WTC11 (cell line): ENCODE results near the gene PKP1. TPM values are rescaled to one million over a fixed set of nuclear protein-coding genes. Genes with fewer than 3 reads are reported as not detected.

Experiments used
- ATAC-seq: fragments of 200-7000 bp; cut with Tn5 transposase; 2 replicates; pipeline ENCODE4 v1.10.0; 2021; ENCODE audit warnings: mild to moderate bottlenecking, moderate library complexity
- CTCF ChIA-PET: fragments of 300-600 bp; sonication (Branson Sonifier 250); formaldehyde crosslinking; loops from one replicate; lab custom pipeline; 2021; ENCODE audit warnings: antibody characterized with exemption; lab: Charles Lee
- POLR2A ChIA-PET: fragments of 350-600 bp; sonication (Branson Sonifier 250); formaldehyde crosslinking; loops from one replicate; lab custom pipeline; 2021; ENCODE audit warnings: antibody characterized with exemption; lab: Charles Lee
- DNase-seq: peaks from one replicate; pipeline ENCODE4 v3.0.0; 2021; ENCODE audit warnings: low spot score
- H3K27ac Mint-ChIP-seq: 2 replicates; pipeline ENCODE4 v1.8.0; 2021; ENCODE audit warnings: mixed read lengths
- H3K27me3 Mint-ChIP-seq: 2 replicates; pipeline ENCODE4 v1.8.0; 2021; ENCODE audit warnings: low read depth, mild to moderate bottlenecking, moderate library complexity, mixed read lengths
- H3K36me3 Mint-ChIP-seq: 2 replicates; pipeline ENCODE4 v1.8.0; 2021; ENCODE audit warnings: mixed read lengths
- H3K4me1 Mint-ChIP-seq: 2 replicates; pipeline ENCODE4 v1.8.0; 2022; ENCODE audit warnings: mixed read lengths
- H3K4me3 Mint-ChIP-seq: 2 replicates; pipeline ENCODE4 v1.8.0; 2021; ENCODE audit warnings: mild to moderate bottlenecking, moderate library complexity, mixed read lengths
- H3K9me3 Mint-ChIP-seq: 2 replicates; pipeline ENCODE4 v1.8.0; 2021; ENCODE audit warnings: mixed read lengths
- CDX4 ChIP-seq: fragments of 250-450 bp; sonication (Bioruptor Pico); IDR thresholded peaks from 2 replicates; pipeline ENCODE4 v1.9.0; 2021; ENCODE audit warnings: moderate library complexity, mild to moderate bottlenecking, inconsistent platforms, borderline replicate concordance
- CREB1 ChIP-seq: sonication (generic); formaldehyde crosslinking; IDR thresholded peaks from 2 replicates; pipeline ENCODE4 v1.8.0; 2023; ENCODE audit warnings: mild to moderate bottlenecking, missing genetic modification reagents
- FOXJ3 ChIP-seq: sonication (generic); formaldehyde crosslinking; IDR thresholded peaks from 2 replicates; pipeline ENCODE4 v1.9.0; 2021; ENCODE audit warnings: missing genetic modification reagents, mild to moderate bottlenecking, borderline replicate concordance
- MAX ChIP-seq: sonication (generic); formaldehyde crosslinking; IDR thresholded peaks from 2 replicates; pipeline ENCODE4 v1.8.0; 2022; ENCODE audit warnings: mild to moderate bottlenecking, missing genetic modification reagents
- MLX ChIP-seq: sonication (generic); formaldehyde crosslinking; IDR thresholded peaks from 2 replicates; pipeline ENCODE4 v1.8.1; 2023; ENCODE audit warnings: mild to moderate bottlenecking, missing genetic modification reagents, moderate library complexity
- MXD4 ChIP-seq: fragments of 250-450 bp; sonication (Bioruptor Pico); IDR thresholded peaks from 2 replicates; pipeline ENCODE4 v1.8.0; 2021; ENCODE audit warnings: mild to moderate bottlenecking, moderate library complexity, borderline replicate concordance
- MYBL2 ChIP-seq: sonication (generic); formaldehyde crosslinking; IDR thresholded peaks from 2 replicates; pipeline ENCODE4 v1.8.1; 2023; ENCODE audit warnings: mild to moderate bottlenecking, moderate library complexity, missing genetic modification reagents
- NR1H2 ChIP-seq: sonication (generic); formaldehyde crosslinking; IDR thresholded peaks from 2 replicates; pipeline ENCODE4 v1.9.0; 2021; ENCODE audit warnings: mild to moderate bottlenecking, moderate library complexity, missing genetic modification reagents
- RELA ChIP-seq: sonication (generic); formaldehyde crosslinking; IDR thresholded peaks from 2 replicates; pipeline ENCODE4 v1.8.1; 2022; ENCODE audit warnings: missing genetic modification reagents, mild to moderate bottlenecking, borderline replicate concordance
- TP53 ChIP-seq: sonication (generic); formaldehyde crosslinking; IDR thresholded peaks from 2 replicates; pipeline ENCODE4 v1.8.1; 2023; ENCODE audit warnings: mild to moderate bottlenecking, missing genetic modification reagents
- ZMAT4 ChIP-seq: fragments of 250-450 bp; sonication (Bioruptor Pico); IDR thresholded peaks from 2 replicates; pipeline ENCODE4 v1.9.0; 2021; ENCODE audit warnings: mild to moderate bottlenecking
- ZNF263 ChIP-seq: sonication (generic); formaldehyde crosslinking; IDR thresholded peaks from 2 replicates; pipeline ENCODE4 v1.8.1; 2022; ENCODE audit warnings: low read depth, mild to moderate bottlenecking, moderate library complexity, missing genetic modification reagents
- ZNF281 ChIP-seq: sonication (generic); formaldehyde crosslinking; IDR thresholded peaks from 2 replicates; pipeline ENCODE4 v1.8.0; 2023; ENCODE audit warnings: mild to moderate bottlenecking, missing genetic modification reagents
- total RNA-seq: library from RNA; stranded (reverse); gene quantifications from 3 replicates; pipeline ENCODE4 v1.2.3, GENCODE V29; 2021
- TF ChIP-seq, protein P1 (sequence below): sonication (generic); formaldehyde crosslinking; IDR thresholded peaks from 2 replicates; pipeline ENCODE4 v1.8.1; 2023; ENCODE audit warnings: mild to moderate bottlenecking, missing genetic modification reagents, moderate library complexity
- TF ChIP-seq, protein P2 (sequence below): fragments of 250-450 bp; sonication (Bioruptor Pico); IDR thresholded peaks from 2 replicates; pipeline ENCODE4 v2.1.2; 2022; ENCODE audit warnings: mild to moderate bottlenecking, moderate library complexity
- TF ChIP-seq, protein P3 (sequence below): fragments of 250-450 bp; sonication (Bioruptor Pico); IDR thresholded peaks from 2 replicates; pipeline ENCODE4 v1.9.0; 2021; ENCODE audit warnings: mild to moderate bottlenecking, borderline replicate concordance
- TF ChIP-seq, protein P4 (sequence below): sonication (generic); formaldehyde crosslinking; IDR thresholded peaks from 2 replicates; pipeline ENCODE4 v1.8.1; 2022; ENCODE audit warnings: low read depth, mild to moderate bottlenecking, moderate library complexity, missing genetic modification reagents, borderline replicate concordance
- TF ChIP-seq, protein P5 (sequence below): sonication (generic); formaldehyde crosslinking; IDR thresholded peaks from 2 replicates; pipeline ENCODE4 v1.8.0; 2023; ENCODE audit warnings: missing genetic modification reagents
- TF ChIP-seq, protein P6 (sequence below): sonication (generic); formaldehyde crosslinking; IDR thresholded peaks from 2 replicates; pipeline ENCODE4 v1.8.1; 2022; ENCODE audit warnings: low read depth, missing genetic modification reagents, borderline replicate concordance

Gene PKP1
- total RNA-seq, 1 experiment from 2014 or later, result 0.24 TPM

DNA sequence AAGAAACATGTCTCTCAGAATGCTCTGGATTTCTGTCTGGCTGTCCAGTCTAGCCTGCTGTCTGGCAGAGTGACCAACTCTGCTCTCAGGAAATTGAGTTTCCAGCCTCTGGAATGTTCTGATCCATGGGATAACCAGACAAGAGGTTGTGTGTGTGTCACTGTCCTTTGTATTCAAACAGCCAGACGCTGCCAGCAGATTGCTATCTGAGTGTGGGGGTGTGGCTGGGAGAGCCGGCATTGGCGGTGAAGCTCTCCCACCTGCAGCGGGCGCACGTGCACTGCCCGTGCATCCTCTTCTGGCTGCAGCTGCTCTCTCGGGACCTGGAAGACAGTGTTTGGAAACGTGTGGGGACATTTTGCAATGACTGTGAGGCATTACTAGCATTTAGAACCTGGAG, 26.1 kb downstream of the PKP1 start (continued):
- TF ChIP-seq, protein P1, sequence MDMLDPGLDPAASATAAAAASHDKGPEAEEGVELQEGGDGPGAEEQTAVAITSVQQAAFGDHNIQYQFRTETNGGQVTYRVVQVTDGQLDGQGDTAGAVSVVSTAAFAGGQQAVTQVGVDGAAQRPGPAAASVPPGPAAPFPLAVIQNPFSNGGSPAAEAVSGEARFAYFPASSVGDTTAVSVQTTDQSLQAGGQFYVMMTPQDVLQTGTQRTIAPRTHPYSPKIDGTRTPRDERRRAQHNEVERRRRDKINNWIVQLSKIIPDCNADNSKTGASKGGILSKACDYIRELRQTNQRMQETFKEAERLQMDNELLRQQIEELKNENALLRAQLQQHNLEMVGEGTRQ (CRISPR knock-in tag), result peak; percentile 42; the same call in 1 of the 2 replicates
- no peak for TF ChIP-seq MLX (CRISPR knock-in tag)
- TF ChIP-seq FOXJ3 (CRISPR knock-in tag), result no peak
- TF ChIP-seq, protein P2, sequence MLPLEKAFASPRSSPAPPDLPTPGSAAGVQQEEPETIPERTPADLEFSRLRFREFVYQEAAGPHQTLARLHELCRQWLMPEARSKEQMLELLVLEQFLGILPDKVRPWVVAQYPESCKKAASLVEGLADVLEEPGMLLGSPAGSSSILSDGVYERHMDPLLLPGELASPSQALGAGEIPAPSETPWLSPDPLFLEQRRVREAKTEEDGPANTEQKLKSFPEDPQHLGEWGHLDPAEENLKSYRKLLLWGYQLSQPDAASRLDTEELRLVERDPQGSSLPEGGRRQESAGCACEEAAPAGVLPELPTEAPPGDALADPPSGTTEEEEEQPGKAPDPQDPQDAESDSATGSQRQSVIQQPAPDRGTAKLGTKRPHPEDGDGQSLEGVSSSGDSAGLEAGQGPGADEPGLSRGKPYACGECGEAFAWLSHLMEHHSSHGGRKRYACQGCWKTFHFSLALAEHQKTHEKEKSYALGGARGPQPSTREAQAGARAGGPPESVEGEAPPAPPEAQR (CRISPR knock-in tag), result no peak
- peak; percentile 78; the same call in 1 of the 2 replicates for TF ChIP-seq CREB1 (CRISPR knock-in tag)
- TF ChIP-seq, protein P3, sequence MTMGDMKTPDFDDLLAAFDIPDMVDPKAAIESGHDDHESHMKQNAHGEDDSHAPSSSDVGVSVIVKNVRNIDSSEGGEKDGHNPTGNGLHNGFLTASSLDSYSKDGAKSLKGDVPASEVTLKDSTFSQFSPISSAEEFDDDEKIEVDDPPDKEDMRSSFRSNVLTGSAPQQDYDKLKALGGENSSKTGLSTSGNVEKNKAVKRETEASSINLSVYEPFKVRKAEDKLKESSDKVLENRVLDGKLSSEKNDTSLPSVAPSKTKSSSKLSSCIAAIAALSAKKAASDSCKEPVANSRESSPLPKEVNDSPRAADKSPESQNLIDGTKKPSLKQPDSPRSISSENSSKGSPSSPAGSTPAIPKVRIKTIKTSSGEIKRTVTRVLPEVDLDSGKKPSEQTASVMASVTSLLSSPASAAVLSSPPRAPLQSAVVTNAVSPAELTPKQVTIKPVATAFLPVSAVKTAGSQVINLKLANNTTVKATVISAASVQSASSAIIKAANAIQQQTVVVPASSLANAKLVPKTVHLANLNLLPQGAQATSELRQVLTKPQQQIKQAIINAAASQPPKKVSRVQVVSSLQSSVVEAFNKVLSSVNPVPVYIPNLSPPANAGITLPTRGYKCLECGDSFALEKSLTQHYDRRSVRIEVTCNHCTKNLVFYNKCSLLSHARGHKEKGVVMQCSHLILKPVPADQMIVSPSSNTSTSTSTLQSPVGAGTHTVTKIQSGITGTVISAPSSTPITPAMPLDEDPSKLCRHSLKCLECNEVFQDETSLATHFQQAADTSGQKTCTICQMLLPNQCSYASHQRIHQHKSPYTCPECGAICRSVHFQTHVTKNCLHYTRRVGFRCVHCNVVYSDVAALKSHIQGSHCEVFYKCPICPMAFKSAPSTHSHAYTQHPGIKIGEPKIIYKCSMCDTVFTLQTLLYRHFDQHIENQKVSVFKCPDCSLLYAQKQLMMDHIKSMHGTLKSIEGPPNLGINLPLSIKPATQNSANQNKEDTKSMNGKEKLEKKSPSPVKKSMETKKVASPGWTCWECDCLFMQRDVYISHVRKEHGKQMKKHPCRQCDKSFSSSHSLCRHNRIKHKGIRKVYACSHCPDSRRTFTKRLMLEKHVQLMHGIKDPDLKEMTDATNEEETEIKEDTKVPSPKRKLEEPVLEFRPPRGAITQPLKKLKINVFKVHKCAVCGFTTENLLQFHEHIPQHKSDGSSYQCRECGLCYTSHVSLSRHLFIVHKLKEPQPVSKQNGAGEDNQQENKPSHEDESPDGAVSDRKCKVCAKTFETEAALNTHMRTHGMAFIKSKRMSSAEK (CRISPR knock-in tag), result no peak
- peak; percentile 80 for TF ChIP-seq TP53 (CRISPR knock-in tag)
- no peak for TF ChIP-seq ZNF263
- TF ChIP-seq, protein P4, sequence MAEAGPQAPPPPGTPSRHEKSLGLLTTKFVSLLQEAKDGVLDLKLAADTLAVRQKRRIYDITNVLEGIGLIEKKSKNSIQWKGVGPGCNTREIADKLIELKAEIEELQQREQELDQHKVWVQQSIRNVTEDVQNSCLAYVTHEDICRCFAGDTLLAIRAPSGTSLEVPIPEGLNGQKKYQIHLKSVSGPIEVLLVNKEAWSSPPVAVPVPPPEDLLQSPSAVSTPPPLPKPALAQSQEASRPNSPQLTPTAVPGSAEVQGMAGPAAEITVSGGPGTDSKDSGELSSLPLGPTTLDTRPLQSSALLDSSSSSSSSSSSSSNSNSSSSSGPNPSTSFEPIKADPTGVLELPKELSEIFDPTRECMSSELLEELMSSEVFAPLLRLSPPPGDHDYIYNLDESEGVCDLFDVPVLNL (CRISPR knock-in tag), result no peak
- peak; percentile 88; the same call in 1 of the 2 replicates for TF ChIP-seq ZNF281

DNA sequence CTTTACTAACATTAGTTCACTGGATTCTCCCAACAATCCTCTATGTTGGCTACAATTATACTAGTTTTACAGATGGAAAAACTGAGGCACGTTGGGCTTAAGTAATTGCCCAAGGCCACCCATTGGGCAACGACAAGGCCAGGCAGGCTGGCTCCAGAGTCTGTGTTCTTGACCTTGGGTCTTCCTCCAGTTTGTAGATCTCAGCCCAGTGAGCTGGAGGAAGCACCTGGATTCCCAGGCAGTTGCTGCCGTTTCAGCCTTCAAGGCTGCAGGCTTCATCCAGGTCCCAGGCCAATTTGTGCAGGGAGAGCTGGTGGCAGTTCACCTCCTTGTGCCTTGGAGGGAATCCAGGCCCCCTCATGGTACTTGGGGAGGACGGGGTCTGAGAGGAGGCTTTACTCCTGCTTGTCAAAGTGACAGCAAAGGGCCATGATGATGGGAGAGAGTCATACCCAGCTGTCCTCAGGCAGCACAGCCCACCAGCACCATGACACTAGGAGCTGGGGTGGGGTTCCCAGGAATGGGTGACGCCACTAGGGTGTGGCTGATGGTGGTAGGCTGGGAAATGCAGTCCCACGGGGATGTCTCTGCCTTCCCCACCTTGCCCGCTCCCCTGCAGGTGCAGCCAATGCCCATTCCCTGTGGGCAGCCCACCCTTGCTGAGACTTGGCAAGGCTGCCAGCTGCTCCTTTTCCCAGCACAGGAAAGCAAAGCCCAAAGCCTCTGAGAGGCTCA, 27.1 kb downstream of the PKP1 start:
- POLR2A ChIA-PET, result no interaction called here
- TF ChIP-seq NR1H2 (CRISPR knock-in tag), result no peak
- TF ChIP-seq MAX (CRISPR knock-in tag), result no peak
- TF ChIP-seq MYBL2 (CRISPR knock-in tag), result no peak
- TF ChIP-seq CDX4, result no peak
- no peak for TF ChIP-seq RELA
- TF ChIP-seq, protein P5, sequence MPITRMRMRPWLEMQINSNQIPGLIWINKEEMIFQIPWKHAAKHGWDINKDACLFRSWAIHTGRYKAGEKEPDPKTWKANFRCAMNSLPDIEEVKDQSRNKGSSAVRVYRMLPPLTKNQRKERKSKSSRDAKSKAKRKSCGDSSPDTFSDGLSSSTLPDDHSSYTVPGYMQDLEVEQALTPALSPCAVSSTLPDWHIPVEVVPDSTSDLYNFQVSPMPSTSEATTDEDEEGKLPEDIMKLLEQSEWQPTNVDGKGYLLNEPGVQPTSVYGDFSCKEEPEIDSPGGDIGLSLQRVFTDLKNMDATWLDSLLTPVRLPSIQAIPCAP, result no peak
- no peak for TF ChIP-seq MXD4 (CRISPR knock-in tag)
- TF ChIP-seq ZMAT4 (CRISPR knock-in tag), result no peak
- TF ChIP-seq, protein P6, sequence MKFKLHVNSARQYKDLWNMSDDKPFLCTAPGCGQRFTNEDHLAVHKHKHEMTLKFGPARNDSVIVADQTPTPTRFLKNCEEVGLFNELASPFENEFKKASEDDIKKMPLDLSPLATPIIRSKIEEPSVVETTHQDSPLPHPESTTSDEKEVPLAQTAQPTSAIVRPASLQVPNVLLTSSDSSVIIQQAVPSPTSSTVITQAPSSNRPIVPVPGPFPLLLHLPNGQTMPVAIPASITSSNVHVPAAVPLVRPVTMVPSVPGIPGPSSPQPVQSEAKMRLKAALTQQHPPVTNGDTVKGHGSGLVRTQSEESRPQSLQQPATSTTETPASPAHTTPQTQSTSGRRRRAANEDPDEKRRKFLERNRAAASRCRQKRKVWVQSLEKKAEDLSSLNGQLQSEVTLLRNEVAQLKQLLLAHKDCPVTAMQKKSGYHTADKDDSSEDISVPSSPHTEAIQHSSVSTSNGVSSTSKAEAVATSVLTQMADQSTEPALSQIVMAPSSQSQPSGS (CRISPR knock-in tag), result no peak

More for the DNA sequence above, 27.1 kb downstream of the PKP1 start:
- Mint-ChIP-seq H3K4me3 (no peak overlapping the region), H3K4me1 (peaks cover 12% of the 10 kb centered on the region), H3K36me3 (no peaks in the 10 kb centered on the region), H3K9me3 (peaks cover 9% of the 10 kb centered on the region; the same call in 1 of the 2 replicates), H3K27me3 (peaks cover 32% of the 10 kb centered on the region), H3K27ac (no peak overlapping the region)
- no peak for DNase-seq
- CTCF ChIA-PET, result interaction anchor here (1.7 to 4.2 kb wide), 4 partner anchors 36 to 126 kb away, joined by 8 to 37 read pairs (median 8); no protein-coding TSS in a partner anchor
- ATAC-seq, result no peak
